ENCODE results near the gene BMF.

The BMF gene

GRCh38 chr15:40050788-40051470, 57.8 kb downstream of the BMF start:
- Mint-ChIP-seq H3K4me1 (peaks cover 80% of the 10 kb centered on the region), H3K27ac (ENCODE audit: low read depth) (peak overlapping the region; percentile 84), H3K9me3 (no peaks in the 10 kb centered on the region), H3K4me3 (no peak overlapping the region), H3K36me3 (ENCODE audit: insufficient read depth) (peaks cover 11% of the 10 kb centered on the region), H3K27me3 (no peaks in the 10 kb centered on the region)
- DNase-seq (ENCODE audit: low spot score in 2 of 2) (no peak), ATAC-seq (replicated peaks; ENCODE audit: extremely low read depth, poor library complexity, severe bottlenecking) (no peak)

GRCh38 chr15:40048926-40049475, 59.7 kb downstream of the BMF start:
- peaks cover 72% of the 10 kb centered on the region for H3K4me1 Mint-ChIP-seq
- H3K27ac Mint-ChIP-seq (ENCODE audit: low read depth), result peak overlapping the region; percentile 93
- no peak for ATAC-seq (replicated peaks; ENCODE audit: extremely low read depth, poor library complexity, severe bottlenecking)
- H3K4me3 Mint-ChIP-seq, result peak overlapping the region; percentile 61
- no peaks in the 10 kb centered on the region for H3K27me3 Mint-ChIP-seq
- no peak for DNase-seq (ENCODE audit: low spot score in 2 of 2)
- peaks cover 9% of the 10 kb centered on the region for H3K36me3 Mint-ChIP-seq (ENCODE audit: insufficient read depth)
- no peaks in the 10 kb centered on the region for H3K9me3 Mint-ChIP-seq

DNA sequence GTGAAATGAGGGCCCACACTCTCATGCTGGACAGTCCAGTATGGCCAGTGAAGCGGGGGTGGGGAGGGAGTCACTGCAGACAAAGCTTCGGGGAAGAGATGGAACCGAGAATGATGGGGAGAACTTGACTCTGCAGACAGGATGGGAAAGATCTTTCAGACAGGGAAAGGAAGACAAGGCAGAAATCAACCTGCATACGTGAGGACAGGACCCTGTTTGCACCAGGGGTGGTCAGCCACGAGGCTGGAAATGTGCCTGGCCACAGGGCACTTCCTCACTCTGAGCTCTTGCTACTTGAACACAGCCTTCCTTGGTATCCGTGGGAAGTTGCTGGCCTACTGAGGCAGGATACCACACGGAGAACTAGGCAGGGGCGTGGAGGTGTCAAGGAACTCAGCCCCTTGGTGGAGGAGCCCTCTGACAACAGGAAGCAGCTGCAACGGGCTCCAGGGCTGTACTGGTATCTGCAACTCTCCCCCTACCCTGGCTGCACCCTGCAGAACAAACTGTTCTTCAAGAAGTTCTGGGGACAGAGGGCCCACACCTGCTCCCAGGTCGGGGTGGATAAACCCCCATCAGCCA, 60.4 kb downstream of the BMF start:
- Mint-ChIP-seq H3K36me3 (ENCODE audit: insufficient read depth) (peaks cover 9% of the 10 kb centered on the region), H3K4me1 (peaks cover 65% of the 10 kb centered on the region), H3K27me3 (no peaks in the 10 kb centered on the region), H3K27ac (ENCODE audit: low read depth) (peak overlapping the region; percentile 93), H3K4me3 (peak overlapping the region; percentile 61), H3K9me3 (no peaks in the 10 kb centered on the region)
- ATAC-seq (replicated peaks; ENCODE audit: extremely low read depth, poor library complexity, severe bottlenecking) (peak; percentile 52), DNase-seq (ENCODE audit: low spot score in 2 of 2) (no peak)

GRCh38 chr15:40047415-40048210, 61.1 kb downstream of the BMF start:
- Mint-ChIP-seq H3K27me3 (no peaks in the 10 kb centered on the region), H3K9me3 (no peaks in the 10 kb centered on the region), H3K36me3 (ENCODE audit: insufficient read depth) (peaks cover 9% of the 10 kb centered on the region), H3K4me3 (peak overlapping the region; percentile 61), H3K4me1 (peaks cover 58% of the 10 kb centered on the region), H3K27ac (ENCODE audit: low read depth) (peak overlapping the region; percentile 93)
- ATAC-seq (replicated peaks; ENCODE audit: extremely low read depth, poor library complexity, severe bottlenecking) (peak; percentile 48), DNase-seq (ENCODE audit: low spot score in 2 of 2) (no peak)

GRCh38 chr15:40046721-40047414, 61.8 kb downstream of the BMF start:
- no peaks in the 10 kb centered on the region for H3K9me3 Mint-ChIP-seq
- DNase-seq (ENCODE audit: low spot score in 2 of 2) (no peak), ATAC-seq (replicated peaks; ENCODE audit: extremely low read depth, poor library complexity, severe bottlenecking) (no peak)
- no peak overlapping the region for H3K4me3 Mint-ChIP-seq
- no peaks in the 10 kb centered on the region for H3K27me3 Mint-ChIP-seq
- H3K4me1 Mint-ChIP-seq, result peaks cover 52% of the 10 kb centered on the region
- peaks cover 9% of the 10 kb centered on the region for H3K36me3 Mint-ChIP-seq (ENCODE audit: insufficient read depth)
- H3K27ac Mint-ChIP-seq (ENCODE audit: low read depth), result peak overlapping the region; percentile 93

DNA sequence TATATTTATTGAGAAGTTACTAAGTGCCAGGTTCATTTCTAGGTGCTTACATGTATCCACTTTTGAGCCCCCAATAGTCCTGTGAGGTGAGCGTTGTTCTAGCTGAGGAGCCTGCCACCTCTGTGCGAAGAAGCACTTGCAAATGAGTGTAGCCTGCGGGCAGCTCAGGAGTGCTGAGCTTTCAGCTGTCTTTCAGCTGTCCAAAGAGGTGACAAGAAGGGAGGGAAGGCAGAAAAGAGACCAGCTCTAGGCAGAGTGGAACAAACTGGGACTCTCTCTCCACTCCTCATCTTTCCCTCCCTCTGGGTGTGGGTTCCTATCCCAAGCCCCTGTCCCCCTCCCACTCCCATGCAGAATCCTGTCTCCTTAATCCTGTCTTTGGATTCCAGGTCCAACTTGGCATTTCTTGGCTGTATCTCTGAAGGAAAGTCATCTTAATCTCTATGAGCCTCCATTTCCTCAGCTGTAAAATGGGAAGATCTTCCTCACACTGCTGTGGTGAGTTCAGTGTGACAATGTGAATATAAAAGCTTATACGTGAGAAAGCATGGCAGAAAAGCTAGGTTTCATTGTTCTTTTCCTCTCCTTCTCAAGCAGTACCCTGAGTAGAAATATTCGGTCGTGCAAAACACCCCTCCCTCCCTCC, 63.0 kb downstream of the BMF start:
- peaks cover 44% of the 10 kb centered on the region for H3K4me1 Mint-ChIP-seq
- ATAC-seq (replicated peaks; ENCODE audit: extremely low read depth, poor library complexity, severe bottlenecking) (no peak), DNase-seq (ENCODE audit: low spot score in 2 of 2) (no peak)
- H3K9me3 Mint-ChIP-seq, result no peaks in the 10 kb centered on the region
- H3K27me3 Mint-ChIP-seq, result no peaks in the 10 kb centered on the region
- H3K36me3 Mint-ChIP-seq (ENCODE audit: insufficient read depth), result peaks cover 7% of the 10 kb centered on the region
- H3K27ac Mint-ChIP-seq (ENCODE audit: low read depth), result peak overlapping the region; percentile 62
- H3K4me3 Mint-ChIP-seq, result peak overlapping the region; percentile 61

- no peaks in the 10 kb centered on the region for H3K27me3 Mint-ChIP-seq
- peak; percentile 79 for ATAC-seq (replicated peaks; ENCODE audit: extremely low read depth, poor library complexity, severe bottlenecking)
- peaks cover 7% of the 10 kb centered on the region for H3K36me3 Mint-ChIP-seq (ENCODE audit: insufficient read depth)
- H3K9me3 Mint-ChIP-seq, result no peaks in the 10 kb centered on the region
- H3K27ac Mint-ChIP-seq (ENCODE audit: low read depth), result peak overlapping the region; percentile 62
- peaks cover 45% of the 10 kb centered on the region for H3K4me1 Mint-ChIP-seq
- peak; percentile 57 to 69 for DNase-seq (ENCODE audit: low spot score in 2 of 2)
- H3K4me3 Mint-ChIP-seq, result peak overlapping the region; percentile 61
These were observed 63.7 kb downstream of the BMF start for GRCh38 chr15:40044717-40045571.

GRCh38 chr15:40043927-40044716, 64.6 kb downstream of the BMF start:
- Mint-ChIP-seq H3K4me3 (no peak overlapping the region), H3K36me3 (ENCODE audit: insufficient read depth) (peaks cover 7% of the 10 kb centered on the region), H3K27me3 (no peaks in the 10 kb centered on the region), H3K4me1 (peaks cover 43% of the 10 kb centered on the region), H3K9me3 (no peaks in the 10 kb centered on the region), H3K27ac (ENCODE audit: low read depth) (peak overlapping the region; percentile 62)
- ATAC-seq (replicated peaks; ENCODE audit: extremely low read depth, poor library complexity, severe bottlenecking) (no peak), DNase-seq (ENCODE audit: low spot score in 2 of 2) (no peak)

GRCh38 chr15:40042791-40043320, 65.8 kb downstream of the BMF start:
- Mint-ChIP-seq H3K4me3 (no peak overlapping the region), H3K9me3 (no peaks in the 10 kb centered on the region), H3K36me3 (ENCODE audit: insufficient read depth) (peaks cover 13% of the 10 kb centered on the region), H3K27ac (ENCODE audit: low read depth) (no peak overlapping the region), H3K27me3 (no peaks in the 10 kb centered on the region), H3K4me1 (peaks cover 40% of the 10 kb centered on the region)
- DNase-seq (ENCODE audit: low spot score in 2 of 2), result no peak
- no peak for ATAC-seq (replicated peaks; ENCODE audit: extremely low read depth, poor library complexity, severe bottlenecking)

- H3K9me3 Mint-ChIP-seq, result no peaks in the 10 kb centered on the region
- H3K4me3 Mint-ChIP-seq, result peak overlapping the region; percentile 100
- no peak overlapping the region for H3K27ac Mint-ChIP-seq (ENCODE audit: low read depth)
These were observed 67.9 kb downstream of the BMF start for GRCh38 chr15:40040770-40041169.

DNA sequence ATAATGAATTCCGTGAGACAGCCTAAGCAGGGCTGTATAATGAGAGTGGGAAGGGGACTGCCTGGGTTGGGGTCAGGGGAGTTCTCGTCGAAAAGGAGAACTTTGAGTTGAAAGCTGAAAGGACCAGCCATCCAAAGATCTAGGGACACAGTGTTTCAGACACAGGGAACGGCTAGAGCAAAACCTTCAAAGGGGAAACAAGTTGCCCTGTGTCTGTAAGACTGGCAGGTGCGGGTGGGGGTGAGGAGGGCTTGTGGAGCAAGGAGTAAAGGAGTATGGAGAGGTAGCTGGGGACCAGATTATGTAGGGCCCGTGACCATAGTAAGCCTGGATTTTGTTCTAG, 68.4 kb downstream of the BMF start:
- H3K36me3 Mint-ChIP-seq (ENCODE audit: insufficient read depth), result peaks cover 29% of the 10 kb centered on the region
- H3K4me3 Mint-ChIP-seq, result peak overlapping the region; percentile 100
- DNase-seq (ENCODE audit: low spot score in 2 of 2), result no peak
- H3K9me3 Mint-ChIP-seq, result no peaks in the 10 kb centered on the region
- peaks cover 46% of the 10 kb centered on the region for H3K4me1 Mint-ChIP-seq
- no peaks in the 10 kb centered on the region for H3K27me3 Mint-ChIP-seq
- H3K27ac Mint-ChIP-seq (ENCODE audit: low read depth), result peak overlapping the region; percentile 98
- ATAC-seq (replicated peaks; ENCODE audit: extremely low read depth, poor library complexity, severe bottlenecking), result no peak

More at GRCh38 chr15:40040770-40041169, 67.9 kb downstream of the BMF start:
- DNase-seq (ENCODE audit: low spot score in 2 of 2), result no peak
- H3K4me1 Mint-ChIP-seq, result peaks cover 51% of the 10 kb centered on the region
- no peak for ATAC-seq (replicated peaks; ENCODE audit: extremely low read depth, poor library complexity, severe bottlenecking)
- peaks cover 26% of the 10 kb centered on the region for H3K36me3 Mint-ChIP-seq (ENCODE audit: insufficient read depth)
- H3K27me3 Mint-ChIP-seq, result no peaks in the 10 kb centered on the region
